Gastroesophageal sphincter (tissue), 4 donors: ENCODE results near the gene SRPK2. TPM values are rescaled to one million over a fixed set of nuclear protein-coding genes. Genes with fewer than 3 reads are reported as not detected.

ENCODE experiments used
- ATAC-seq: fragments of 150-250 bp; one replicate; pipeline ENCODE4 v1.9.1; 2016; ENCODE audit warnings: mild to moderate bottlenecking, moderate library complexity
- H3K27ac ChIP-seq, 4 donors: fragments of 200-600 bp; sonication (generic) in 3 of 4; 1 replicate in 3 of 4; 2 replicates in 1 of 4; pipeline ENCODE4 v1.5.1; 2016 to 2019
- H3K27me3 ChIP-seq: fragments of 200-600 bp; sonication (generic); one replicate; pipeline ENCODE4 v1.5.1; 2019
- H3K36me3 ChIP-seq, 2 donors: fragments of 200-600 bp; sonication (generic); one replicate each; pipeline ENCODE4 v1.5.1; 2019; ENCODE audit warnings: control low read depth in 1 of 2
- H3K4me1 ChIP-seq, 3 donors: fragments of 200-600 bp; sonication (generic); 1 replicate in 2 of 3; 2 replicates in 1 of 3; pipeline ENCODE4 v1.5.1; 2016 to 2019; ENCODE audit warnings: control low read depth in 2 of 3
- H3K4me3 ChIP-seq, 2 donors: fragments of 200-600 bp; sonication (generic); one replicate each; pipeline ENCODE4 v1.5.1; 2019; ENCODE audit warnings: mild to moderate bottlenecking in 1 of 2, moderate library complexity in 1 of 2
- H3K9me3 ChIP-seq, 3 donors: fragments of 200-600 bp; sonication (generic); one replicate each; pipeline ENCODE4 v1.5.1; 2017 to 2019; ENCODE audit warnings: control low read depth in 2 of 3
- EP300 ChIP-seq: sonication (generic); formaldehyde crosslinking; IDR thresholded peaks from one replicate; pipeline ENCODE4 v1.6.1; 2017; ENCODE audit warnings: antibody characterized with exemption, mild to moderate bottlenecking
- POLR2A ChIP-seq, 2 donors: fragments of 450-650 bp; IDR thresholded peaks; one replicate each; pipeline ENCODE4 v1.6.1; 2017; ENCODE audit warnings: antibody characterized with exemption in 2 of 2, mild to moderate bottlenecking in 2 of 2, moderate library complexity in 1 of 2
- POLR2AphosphoS5 ChIP-seq: sonication (generic); formaldehyde crosslinking; IDR thresholded peaks from one replicate; pipeline ENCODE4 v1.6.1; 2017; ENCODE audit warnings: antibody characterized with exemption
- WGBS, 2 donors: methylation state at CpG; one replicate each; pipeline ENCODE4 v1.1.5; 2018; ENCODE audit warnings: low coverage in 1 of 2; 5-methylcytosine and 5-hydroxymethylcytosine counted together
- total RNA-seq, 4 donors: library from RNA; depleted of rRNA; stranded (reverse); fragments of >200 nt; gene quantifications; one replicate each; pipeline ENCODE4 v1.1.0, GENCODE V29; 2016
- TF ChIP-seq, protein P1 (sequence below), 4 experiments: fragments of 200-600 bp in 2 of 4; fragments of 450-650 bp in 2 of 4; sonication (generic) in 1 of 4; IDR thresholded peaks; one replicate each; pipeline ENCODE4 v1.5.1; 2017 to 2019; ENCODE audit warnings: antibody characterized with exemption in 4 of 4, mild to moderate bottlenecking in 2 of 4, moderate library complexity in 2 of 4

The SRPK2 gene
- total RNA-seq, 4 donors from 2014 or later, result 41.7 to 47.9 (median 43.8) TPM

DNA sequence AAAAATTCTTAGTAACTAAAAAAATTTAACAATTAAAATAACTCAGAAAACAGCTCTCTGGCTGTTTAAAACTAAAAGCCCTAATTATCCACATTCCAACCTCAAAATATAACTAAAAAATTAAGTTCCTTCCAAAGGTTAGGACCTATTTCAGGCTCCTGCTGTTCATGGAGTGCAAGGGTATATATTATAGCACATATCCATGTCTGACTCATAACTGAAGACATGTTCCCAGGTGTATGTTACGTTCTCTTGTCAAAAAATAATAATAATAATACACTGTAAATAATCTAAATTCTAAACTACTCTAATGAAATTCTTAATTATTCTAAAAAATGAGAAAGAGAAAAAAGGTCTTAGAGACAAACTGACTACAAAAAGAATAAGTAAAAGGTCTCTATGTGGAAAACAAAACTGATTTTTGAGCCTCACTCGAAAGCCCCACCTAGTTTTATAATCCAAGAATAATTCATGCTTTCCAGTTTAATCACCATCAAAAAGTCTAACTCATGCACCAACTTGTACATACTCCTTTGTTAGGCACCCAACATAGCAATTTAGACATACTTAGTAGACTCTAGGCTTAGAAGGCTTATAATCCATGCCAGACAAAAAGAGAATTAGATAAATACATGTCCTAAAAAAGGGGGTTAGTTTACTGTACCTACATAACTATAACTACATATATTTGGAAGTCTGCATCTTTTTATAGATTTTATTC lies 203.3 kb downstream of the SRPK2 start:
- no peaks in the 10 kb centered on the region for H3K4me1 ChIP-seq
- H3K27ac ChIP-seq, result no peak overlapping the region
- H3K36me3 ChIP-seq, result no peaks in the 10 kb centered on the region
- ATAC-seq, result no peak
- no peaks in the 10 kb centered on the region for H3K27me3 ChIP-seq
- WGBS, 2 donors, result 59 to 71% methylated on average over 2 of the region's 2 CpGs
- no peaks in the 10 kb centered on the region for H3K9me3 ChIP-seq
- H3K4me3 ChIP-seq, result no peak overlapping the region
- TF ChIP-seq POLR2A (IDR thresholded peaks at IDR 0.05), result no peak

GRCh38 chr7:105180002-105180401 lies 208.7 kb downstream of the SRPK2 start:
- Histone ChIP-seq H3K27ac (no peak overlapping the region), H3K4me3 (no peak overlapping the region), H3K36me3 (no peaks in the 10 kb centered on the region), H3K9me3 (no peaks in the 10 kb centered on the region), H3K27me3 (no peaks in the 10 kb centered on the region), H3K4me1 (peaks cover 0 to 19% (median 0%) of the 10 kb centered on the region in 3 donors)
- TF ChIP-seq, protein P1, sequence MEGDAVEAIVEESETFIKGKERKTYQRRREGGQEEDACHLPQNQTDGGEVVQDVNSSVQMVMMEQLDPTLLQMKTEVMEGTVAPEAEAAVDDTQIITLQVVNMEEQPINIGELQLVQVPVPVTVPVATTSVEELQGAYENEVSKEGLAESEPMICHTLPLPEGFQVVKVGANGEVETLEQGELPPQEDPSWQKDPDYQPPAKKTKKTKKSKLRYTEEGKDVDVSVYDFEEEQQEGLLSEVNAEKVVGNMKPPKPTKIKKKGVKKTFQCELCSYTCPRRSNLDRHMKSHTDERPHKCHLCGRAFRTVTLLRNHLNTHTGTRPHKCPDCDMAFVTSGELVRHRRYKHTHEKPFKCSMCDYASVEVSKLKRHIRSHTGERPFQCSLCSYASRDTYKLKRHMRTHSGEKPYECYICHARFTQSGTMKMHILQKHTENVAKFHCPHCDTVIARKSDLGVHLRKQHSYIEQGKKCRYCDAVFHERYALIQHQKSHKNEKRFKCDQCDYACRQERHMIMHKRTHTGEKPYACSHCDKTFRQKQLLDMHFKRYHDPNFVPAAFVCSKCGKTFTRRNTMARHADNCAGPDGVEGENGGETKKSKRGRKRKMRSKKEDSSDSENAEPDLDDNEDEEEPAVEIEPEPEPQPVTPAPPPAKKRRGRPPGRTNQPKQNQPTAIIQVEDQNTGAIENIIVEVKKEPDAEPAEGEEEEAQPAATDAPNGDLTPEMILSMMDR (IDR thresholded peaks at IDR 0.05), result no peak
- no peak for TF ChIP-seq POLR2AphosphoS5
- no peak for TF ChIP-seq POLR2A (IDR thresholded peaks at IDR 0.05)
- no peak for TF ChIP-seq EP300
- WGBS, 2 donors, result 87 to 93% methylated on average over 2 of the region's 2 CpGs
- ATAC-seq, result no peak

- H3K9me3 ChIP-seq, result no peaks in the 10 kb centered on the region
- no peak overlapping the region for H3K27ac ChIP-seq
Measured at GRCh38 chr7:105178928-105179541, 209.7 kb downstream of the SRPK2 start.

DNA sequence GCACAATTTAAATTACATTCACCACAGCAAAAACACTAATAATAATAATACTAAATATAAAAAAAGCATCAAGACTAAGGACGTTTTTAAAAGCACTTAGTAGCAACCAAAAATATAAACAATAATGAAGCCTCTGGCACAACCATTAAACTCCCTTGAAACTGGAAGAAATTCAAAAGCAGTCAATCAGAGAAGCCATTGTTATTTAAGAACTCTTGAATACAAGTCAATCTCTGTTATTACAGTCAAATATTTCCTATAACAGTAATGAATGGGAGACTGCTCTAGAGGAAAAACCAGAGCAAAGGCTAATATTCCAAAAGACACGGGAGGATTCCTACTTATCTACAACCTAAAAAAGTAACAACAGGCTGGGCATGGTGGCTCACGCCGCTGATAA lies 210.5 kb downstream of the SRPK2 start:
- WGBS, 2 donors, result 46 to 69% methylated on average over 3 to 4 of the region's 4 CpGs
- Histone ChIP-seq H3K9me3 (no peaks in the 10 kb centered on the region), H3K36me3 (no peaks in the 10 kb centered on the region), H3K27ac (no peak overlapping the region), H3K4me3 (no peak overlapping the region), H3K27me3 (no peaks in the 10 kb centered on the region), H3K4me1 (peaks cover 0 to 19% (median 0%) of the 10 kb centered on the region in 3 donors)
- ATAC-seq, result no peak
- TF ChIP-seq POLR2A (IDR thresholded peaks at IDR 0.05), result no peak
- TF ChIP-seq, protein P1 (IDR thresholded peaks at IDR 0.05), result no peak
- no peak for TF ChIP-seq POLR2AphosphoS5
- TF ChIP-seq EP300, result no peak

More at GRCh38 chr7:105178928-105179541, 209.7 kb downstream of the SRPK2 start:
- TF ChIP-seq EP300 (no peak), POLR2A (IDR thresholded peaks at IDR 0.05) (no peak)
- TF ChIP-seq, protein P1 (IDR thresholded peaks at IDR 0.05), result no peak
- Histone ChIP-seq H3K36me3 (no peaks in the 10 kb centered on the region), H3K4me1 (peaks cover 0 to 19% (median 0%) of the 10 kb centered on the region in 3 donors), H3K4me3 (no peak overlapping the region), H3K27me3 (no peaks in the 10 kb centered on the region)
- ATAC-seq, result no peak
- 79 to 87% methylated on average over 3 to 4 of the region's 4 CpGs for whole genome bisulfite sequencing, 2 donors

GRCh38 chr7:105177026-105177425 lies 211.7 kb downstream of the SRPK2 start:
- Histone ChIP-seq H3K27me3 (no peaks in the 10 kb centered on the region), H3K36me3 (no peaks in the 10 kb centered on the region), H3K9me3 (no peaks in the 10 kb centered on the region), H3K4me3 (no peak overlapping the region), H3K27ac (no peak overlapping the region), H3K4me1 (peaks cover 0 to 19% (median 0%) of the 10 kb centered on the region in 3 donors)
- TF ChIP-seq POLR2AphosphoS5 (no peak), EP300 (no peak), POLR2A (IDR thresholded peaks at IDR 0.05) (no peak)
- TF ChIP-seq, protein P1 (IDR thresholded peaks at IDR 0.05), result no peak
- WGBS, 2 donors, result 92 to 96% methylated on average over 3 of the region's 3 CpGs
- ATAC-seq, result no peak
